Panc1 (cell line): ENCODE results near the gene TMEM240. TPM values are rescaled to one million over a fixed set of nuclear protein-coding genes. Genes with fewer than 3 reads are reported as not detected.
"Not testable (repeated sequence)": the region's sequence is repeated elsewhere in the genome, so short reads cannot be mapped to it uniquely, and the experiment has no call there.

Experiments used
- ATAC-seq: fragments of 200-7000 bp; cut with Tn5 transposase; 2 replicates; pipeline ENCODE4 v1.9.1; 2020; ENCODE audit warnings: mild to moderate bottlenecking, moderate library complexity
- BruUV-seq: library from RNA; stranded (reverse); fragments of 400-500 nt; replicated peaks from 2 replicates; lab custom pipeline; 2021; lab: Mats Ljungman, UMichigan
- CTCF ChIA-PET: fragments of 300-600 bp; sonication (Branson Sonifier 250); formaldehyde crosslinking; loops from one replicate; lab custom pipeline; 2022; ENCODE audit warnings: antibody characterized with exemption; lab: Charles Lee
- POLR2A ChIA-PET: fragments of 300-600 bp; sonication (Branson Sonifier 250); formaldehyde crosslinking; loops from one replicate; lab custom pipeline; 2022; ENCODE audit warnings: antibody characterized with exemption; lab: Charles Lee
- DNase-seq: peaks from one replicate; pipeline ENCODE4 v3.0.0-alpha.2; 2010; ENCODE audit warnings: low read depth, low spot score
- H3K27ac ChIP-seq: 2 replicates; pipeline ENCODE4 v1.5.1; 2011; ENCODE audit warnings: mild to moderate bottlenecking, low read length, inconsistent platforms
- H3K27me3 ChIP-seq: fragments of 200-500 bp; sonication (Bioruptor generic); 2 replicates; pipeline ENCODE4 v1.6.0; 2014; ENCODE audit warnings: low read length, inconsistent platforms; ENCODE audit not compliant: control insufficient read depth, insufficient read depth
- H3K36me3 ChIP-seq: fragments of 200-500 bp; sonication (Bioruptor generic); 2 replicates; pipeline ENCODE4 v1.5.1; 2014; ENCODE audit warnings: inconsistent platforms, mild to moderate bottlenecking, low read length, moderate library complexity; ENCODE audit not compliant: control insufficient read depth, insufficient read depth
- H3K4me1 ChIP-seq: 2 replicates; pipeline ENCODE4 v1.5.1; 2011; ENCODE audit warnings: inconsistent platforms, mild to moderate bottlenecking, low read length, moderate library complexity; ENCODE audit not compliant: control insufficient read depth, insufficient read depth
- H3K4me3 ChIP-seq, 2 experiments: 2 replicates each; pipeline ENCODE4 v1.5.1; 2011 to 2012; ENCODE audit warnings: low read depth in 2 of 2, low read length in 2 of 2, mild to moderate bottlenecking in 2 of 2, inconsistent platforms in 1 of 2, moderate library complexity in 1 of 2
- H3K9me3 ChIP-seq: fragments of 200-500 bp; sonication (Bioruptor generic); 2 replicates; pipeline ENCODE4 v1.5.1; 2014; ENCODE audit warnings: low read depth, mild to moderate bottlenecking, inconsistent platforms, low read length, moderate library complexity; ENCODE audit not compliant: control insufficient read depth, insufficient read depth
- POLR2AphosphoS5 ChIP-seq: IDR thresholded peaks from 2 replicates; pipeline ENCODE4 v1.6.1; 2012; ENCODE audit warnings: mild to moderate bottlenecking, low read depth, low read length, moderate library complexity
- SIN3A ChIP-seq: IDR thresholded peaks from 2 replicates; pipeline ENCODE4 v1.6.1; 2012; ENCODE audit warnings: low read depth, mild to moderate bottlenecking, low read length, moderate library complexity, borderline replicate concordance; ENCODE audit not compliant: insufficient read depth
- TCF7L2 ChIP-seq: IDR thresholded peaks from 2 replicates; pipeline ENCODE4 v1.6.1; 2011; ENCODE audit warnings: mild to moderate bottlenecking, low read depth, low read length, inconsistent platforms
- in situ Hi-C: cut with HindIII; loops from 2 replicates; pipeline ENCODE4 v1.10.0; 2016; ENCODE audit warnings: low sequenced_read_pairs, low pct_unique_long_range_greater_than_20kb
- intact Hi-C: fragments of 100-400 bp; cut with micrococcal nuclease; formaldehyde crosslinking; loops from one replicate; pipeline ENCODE4 v1.10.0; 2022; ENCODE audit not compliant: unreplicated experiment
- total RNA-seq: library from RNA; stranded (reverse); gene quantifications from one replicate; pipeline ENCODE4 v1.2.1, GENCODE V29; 2021; ENCODE audit not compliant: unreplicated experiment
- TF ChIP-seq, protein P1 (sequence below): fragments of 450-650 bp; IDR thresholded peaks from 2 replicates; pipeline ENCODE4 v1.5.1; 2017; ENCODE audit warnings: mild to moderate bottlenecking
- TF ChIP-seq, protein P2 (sequence below), 2 experiments: IDR thresholded peaks; 2 replicates each; pipeline ENCODE4 v1.6.1; 2011 to 2012; ENCODE audit warnings: low read depth in 2 of 2, control low read depth in 1 of 2, low read length in 1 of 2, mild to moderate bottlenecking in 1 of 2, moderate library complexity in 1 of 2; ENCODE audit not compliant: insufficient read depth in 1 of 2

TMEM240 gene
- total RNA-seq, 1 experiment from 2014 or later: 4.1 TPM

DNA sequence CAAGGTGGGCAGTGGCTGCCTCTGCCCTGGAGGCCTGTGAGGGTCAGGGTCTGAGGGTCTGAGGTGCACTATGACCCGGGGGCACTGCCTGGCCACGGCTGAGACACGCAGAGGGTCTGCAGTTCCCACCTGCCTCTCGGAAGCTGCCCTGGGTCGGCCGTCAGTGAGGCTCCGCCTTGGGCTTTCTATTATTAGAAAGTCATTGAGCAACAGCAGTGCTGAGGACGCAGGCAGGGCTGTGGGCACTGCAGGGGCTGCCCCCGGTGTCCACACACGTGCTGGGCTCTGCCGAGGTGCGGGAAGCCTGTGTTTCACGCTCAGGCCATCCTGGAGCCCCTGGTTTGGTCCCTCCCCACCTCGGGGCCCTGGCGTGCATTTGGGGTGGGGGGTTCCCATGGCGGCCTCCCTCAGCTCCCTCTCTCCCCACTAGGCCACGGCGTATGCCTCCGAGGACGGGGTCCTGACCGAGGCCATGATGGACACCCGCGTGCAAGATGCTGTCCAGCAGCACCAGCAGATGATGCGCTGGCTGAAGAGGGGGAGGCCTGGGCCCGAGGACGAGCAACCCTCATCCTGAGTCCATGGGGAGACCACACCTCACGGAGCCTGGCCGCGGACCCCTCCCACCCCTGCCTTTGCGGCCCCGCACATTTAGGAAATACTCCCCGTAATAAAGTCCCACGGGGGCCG lies 31.5 kb downstream of the TMEM240 start:
- BruUV-seq, CTCF ChIA-PET, ATAC-seq: not testable (repeated sequence)

DNA sequence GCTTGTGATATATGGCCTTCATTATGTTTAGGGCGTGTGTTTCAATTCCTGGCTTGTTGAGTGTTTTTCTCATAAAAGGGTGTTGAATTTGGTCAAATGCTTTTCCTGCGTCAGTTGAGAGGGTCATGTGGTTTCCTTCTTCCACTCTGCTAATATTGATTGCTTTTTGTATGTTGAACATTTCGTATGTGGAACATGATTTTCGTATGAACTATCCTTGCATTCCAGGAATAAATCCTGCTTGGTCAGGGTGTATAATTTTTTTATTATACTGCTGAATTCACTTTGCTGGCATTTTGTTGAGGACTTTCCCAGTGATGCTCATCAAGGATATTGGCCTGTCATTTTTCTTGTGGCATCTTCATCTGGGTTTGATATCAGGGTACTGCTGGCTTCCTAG lies 33.1 kb downstream of the TMEM240 start:
- in situ Hi-C loops: no loop called here
- TF ChIP-seq, protein P1, sequence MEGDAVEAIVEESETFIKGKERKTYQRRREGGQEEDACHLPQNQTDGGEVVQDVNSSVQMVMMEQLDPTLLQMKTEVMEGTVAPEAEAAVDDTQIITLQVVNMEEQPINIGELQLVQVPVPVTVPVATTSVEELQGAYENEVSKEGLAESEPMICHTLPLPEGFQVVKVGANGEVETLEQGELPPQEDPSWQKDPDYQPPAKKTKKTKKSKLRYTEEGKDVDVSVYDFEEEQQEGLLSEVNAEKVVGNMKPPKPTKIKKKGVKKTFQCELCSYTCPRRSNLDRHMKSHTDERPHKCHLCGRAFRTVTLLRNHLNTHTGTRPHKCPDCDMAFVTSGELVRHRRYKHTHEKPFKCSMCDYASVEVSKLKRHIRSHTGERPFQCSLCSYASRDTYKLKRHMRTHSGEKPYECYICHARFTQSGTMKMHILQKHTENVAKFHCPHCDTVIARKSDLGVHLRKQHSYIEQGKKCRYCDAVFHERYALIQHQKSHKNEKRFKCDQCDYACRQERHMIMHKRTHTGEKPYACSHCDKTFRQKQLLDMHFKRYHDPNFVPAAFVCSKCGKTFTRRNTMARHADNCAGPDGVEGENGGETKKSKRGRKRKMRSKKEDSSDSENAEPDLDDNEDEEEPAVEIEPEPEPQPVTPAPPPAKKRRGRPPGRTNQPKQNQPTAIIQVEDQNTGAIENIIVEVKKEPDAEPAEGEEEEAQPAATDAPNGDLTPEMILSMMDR: no peak
- TF ChIP-seq, protein P2, sequence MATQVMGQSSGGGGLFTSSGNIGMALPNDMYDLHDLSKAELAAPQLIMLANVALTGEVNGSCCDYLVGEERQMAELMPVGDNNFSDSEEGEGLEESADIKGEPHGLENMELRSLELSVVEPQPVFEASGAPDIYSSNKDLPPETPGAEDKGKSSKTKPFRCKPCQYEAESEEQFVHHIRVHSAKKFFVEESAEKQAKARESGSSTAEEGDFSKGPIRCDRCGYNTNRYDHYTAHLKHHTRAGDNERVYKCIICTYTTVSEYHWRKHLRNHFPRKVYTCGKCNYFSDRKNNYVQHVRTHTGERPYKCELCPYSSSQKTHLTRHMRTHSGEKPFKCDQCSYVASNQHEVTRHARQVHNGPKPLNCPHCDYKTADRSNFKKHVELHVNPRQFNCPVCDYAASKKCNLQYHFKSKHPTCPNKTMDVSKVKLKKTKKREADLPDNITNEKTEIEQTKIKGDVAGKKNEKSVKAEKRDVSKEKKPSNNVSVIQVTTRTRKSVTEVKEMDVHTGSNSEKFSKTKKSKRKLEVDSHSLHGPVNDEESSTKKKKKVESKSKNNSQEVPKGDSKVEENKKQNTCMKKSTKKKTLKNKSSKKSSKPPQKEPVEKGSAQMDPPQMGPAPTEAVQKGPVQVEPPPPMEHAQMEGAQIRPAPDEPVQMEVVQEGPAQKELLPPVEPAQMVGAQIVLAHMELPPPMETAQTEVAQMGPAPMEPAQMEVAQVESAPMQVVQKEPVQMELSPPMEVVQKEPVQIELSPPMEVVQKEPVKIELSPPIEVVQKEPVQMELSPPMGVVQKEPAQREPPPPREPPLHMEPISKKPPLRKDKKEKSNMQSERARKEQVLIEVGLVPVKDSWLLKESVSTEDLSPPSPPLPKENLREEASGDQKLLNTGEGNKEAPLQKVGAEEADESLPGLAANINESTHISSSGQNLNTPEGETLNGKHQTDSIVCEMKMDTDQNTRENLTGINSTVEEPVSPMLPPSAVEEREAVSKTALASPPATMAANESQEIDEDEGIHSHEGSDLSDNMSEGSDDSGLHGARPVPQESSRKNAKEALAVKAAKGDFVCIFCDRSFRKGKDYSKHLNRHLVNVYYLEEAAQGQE (IDR thresholded peaks at IDR 0.05; ENCODE audit: insufficient read depth in 1 of 2, low read depth in 2 of 2, low read length in 1 of 2): no peak
- TF ChIP-seq SIN3A (no peak), POLR2AphosphoS5 (no peak), TCF7L2 (no peak)
- BruUV-seq: no TSS peak
- H3K4me1 ChIP-seq: peaks cover 10% of the 10 kb centered on the region
- no peak overlapping the region for H3K27ac ChIP-seq
- no peak overlapping the region for H3K4me3 ChIP-seq
- CTCF ChIA-PET: no interaction called here
- no peak for ATAC-seq
- no peaks in the 10 kb centered on the region for H3K36me3 ChIP-seq
- POLR2A ChIA-PET: no interaction called here
- no peak for DNase-seq
- no peaks in the 10 kb centered on the region for H3K9me3 ChIP-seq
- no peaks in the 10 kb centered on the region for H3K27me3 ChIP-seq
- intact Hi-C loops: no loop called here

More for the DNA sequence above, 31.5 kb downstream of the TMEM240 start:
- H3K9me3 ChIP-seq, H3K27ac ChIP-seq, H3K4me1 ChIP-seq, H3K36me3 ChIP-seq, H3K4me3 ChIP-seq, POLR2A ChIA-PET, H3K27me3 ChIP-seq, intact Hi-C loops, in situ Hi-C loops, DNase-seq: not testable (repeated sequence)

DNA sequence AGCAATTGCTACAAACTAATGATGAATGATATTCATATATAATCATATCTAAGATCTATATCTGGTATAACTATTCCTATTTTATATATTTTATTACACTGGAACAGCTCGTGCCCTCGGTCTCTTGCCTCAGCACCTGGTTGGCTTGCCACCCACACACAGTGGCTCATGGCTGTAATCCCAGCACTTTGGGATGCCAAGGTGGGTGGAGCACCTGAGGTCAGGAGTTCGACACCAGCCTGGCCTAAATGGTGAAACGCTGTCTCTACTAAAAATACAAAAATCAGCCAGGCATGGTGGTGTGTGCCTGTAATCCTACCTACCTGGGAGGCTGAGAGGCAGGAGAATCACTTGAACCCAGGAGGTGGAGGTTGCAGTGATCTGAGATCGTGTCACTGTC lies 34.6 kb downstream of the TMEM240 start:
- H3K27me3 ChIP-seq, H3K4me1 ChIP-seq, in situ Hi-C loops, BruUV-seq, ATAC-seq, H3K4me3 ChIP-seq, intact Hi-C loops, H3K36me3 ChIP-seq, POLR2A ChIA-PET, DNase-seq, H3K9me3 ChIP-seq: not testable (repeated sequence)
- CTCF ChIA-PET: interaction anchor here (0.5 to 1.4 kb wide), 6 partner anchors 12 to 136 kb away, joined by 3 to 8 read pairs (median 4); no protein-coding TSS in a partner anchor
- H3K27ac ChIP-seq: peak overlapping the region; percentile 49; the same call in 1 of the 2 replicates
